ENCODE measurements around the gene EEPD1. TPM values are rescaled to one million over a fixed set of nuclear protein-coding genes. Genes with fewer than 3 reads are reported as not detected.

Gene EEPD1
- total and polyA plus RNA-seq, 2 donors (not counting 3 experiments of a cell fraction or from before 2014, with no cell fraction given), result 0.40 to 0.42 TPM

- H3K9ac ChIP-seq (replicated peaks; ENCODE audit: extremely low read depth, insufficient read depth, low read length), result no peak overlapping the region
- no peaks in the 10 kb centered on the region for H3K27me3 ChIP-seq (ENCODE audit: control insufficient read depth in 2 of 2, insufficient read depth in 2 of 2, low read length in 2 of 2)
- H3K79me2 ChIP-seq (ENCODE audit: control insufficient read depth, insufficient read depth, low read length), result no peaks in the 10 kb centered on the region
- POLR2A ChIA-PET, result no interaction called here
- H3K27ac ChIP-seq (ENCODE audit: insufficient read depth, low read depth, low read length), result no peak overlapping the region
- no peak overlapping the region for H2AFZ ChIP-seq (ENCODE audit: low read depth, low read length)
- FAIRE-seq (no peak), DNase-seq (ENCODE audit: low read depth, low spot score) (no peak)
- no peaks in the 10 kb centered on the region for H4K20me1 ChIP-seq (replicated peaks; ENCODE audit: control insufficient read depth, extremely low read depth, insufficient read depth, low read length)
- intact Hi-C loops (cut with micrococcal nuclease), result no loop called here
- H3K4me1 ChIP-seq (ENCODE audit: control insufficient read depth, extremely low read depth, insufficient read depth, low read length), result peaks cover 28% of the 10 kb centered on the region
- H3K36me3 ChIP-seq (ENCODE audit: control insufficient read depth in 2 of 2, extremely low read depth in 1 of 2, insufficient read depth in 2 of 2, low read length in 2 of 2), result no peaks in the 10 kb centered on the region
- no peak overlapping the region for H3K4me2 ChIP-seq (ENCODE audit: insufficient read depth, low read length)
- no peak overlapping the region for H3K4me3 ChIP-seq (replicated peaks in 1 of 3; ENCODE audit: insufficient read depth in 1 of 3, low read depth in 1 of 3, low read length in 3 of 3)
- H3K9me3 ChIP-seq (replicated peaks; ENCODE audit: control insufficient read depth, insufficient read depth, low read length), result no peaks in the 10 kb centered on the region
- dilution Hi-C loops (cut with MboI; ENCODE audit: extremely low pct_ligation_motif_present, low sequenced_read_pairs), result no loop called here
- CTCF ChIA-PET, result interaction anchor here (1.8 to 11.7 kb wide), 2 partner anchors 11 kb away, joined by 6 to 115 read pairs; no protein-coding TSS in a partner anchor
- H3K9me1 ChIP-seq (replicated peaks; ENCODE audit: control insufficient read depth, extremely low read depth, insufficient read depth, low read length), result no peaks in the 10 kb centered on the region
- BruUV-seq (replicated peaks), result no TSS peak
- TF ChIP-seq POLR2A (IDR thresholded peaks at IDR 0.05; ENCODE audit: low read depth, low read length) (no peak), POLR2AphosphoS5 (IDR thresholded peaks at IDR 0.05; ENCODE audit: insufficient read depth, low read depth, low read length) (no peak), MAX (IDR thresholded peaks at IDR 0.05; ENCODE audit: insufficient read depth, insufficient read length) (no peak), CTCF (IDR thresholded peaks at IDR 0.05; ENCODE audit: extremely low read depth in 1 of 2, insufficient read depth in 1 of 2, low read depth in 1 of 2, low read length in 2 of 2) (no peak), JUN (IDR thresholded peaks at IDR 0.05; ENCODE audit: borderline replicate concordance, insufficient read depth, insufficient read length, low read depth) (no peak), FOS (IDR thresholded peaks at IDR 0.05; ENCODE audit: borderline replicate concordance, insufficient read depth, low read length) (no peak), GATA2 (IDR thresholded peaks at IDR 0.05; ENCODE audit: insufficient read depth, insufficient read length, low read depth, low read length) (no peak), MYC (IDR thresholded peaks at IDR 0.05; ENCODE audit: low read depth, low read length) (no peak), EZH2 (IDR thresholded peaks at IDR 0.05; ENCODE audit: borderline replicate concordance, low read depth, low read length, severe bottlenecking) (no peak)
Measured at GRCh38 chr7:36306722-36307121, 153.7 kb downstream of the EEPD1 start.
